ENCODE results near the gene FBXL3. TPM values are rescaled to one million over a fixed set of nuclear protein-coding genes. Genes with fewer than 3 reads are reported as not detected.
"Not testable (repeated sequence)": the region's sequence is repeated elsewhere in the genome, so short reads cannot be mapped to it uniquely, and the experiment has no call there.

FBXL3 gene
- total RNA-seq, 1 experiment from 2014 or later, result 22.0 TPM

DNA sequence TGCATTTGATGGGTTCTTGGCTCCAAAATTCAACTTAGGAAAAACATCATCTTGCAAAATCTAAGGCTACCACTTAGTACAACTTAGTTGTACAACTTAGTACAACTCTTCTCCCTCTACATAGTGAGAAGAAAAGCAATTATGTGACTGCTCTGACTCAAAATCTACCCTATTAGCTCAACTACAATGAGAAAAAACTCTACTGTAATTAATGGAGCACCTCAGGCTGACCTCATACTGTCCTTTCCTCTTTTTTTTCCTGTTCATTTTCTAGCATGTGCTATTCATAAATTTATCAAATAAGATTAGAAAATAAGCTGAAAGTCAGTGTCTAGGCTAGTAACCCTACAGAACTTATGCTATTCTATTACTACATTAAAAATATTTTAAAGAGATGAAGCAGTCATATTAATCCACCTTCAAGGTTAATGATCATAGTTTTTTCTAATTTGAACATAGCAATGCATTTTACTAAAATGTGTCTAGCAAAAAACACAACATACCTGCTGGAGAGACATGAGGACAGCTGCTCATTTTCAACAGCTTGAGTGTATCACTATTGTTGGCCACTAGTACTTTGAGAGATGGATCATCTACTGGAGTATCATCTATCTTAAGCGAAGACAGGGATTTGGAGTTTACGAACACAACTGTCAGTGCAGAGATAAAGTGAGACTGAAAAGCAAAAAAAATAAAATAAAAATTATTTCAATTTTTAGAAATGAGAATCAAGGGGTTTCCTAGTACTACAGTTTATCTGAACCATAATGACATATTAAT is 11.9 kb downstream of the FBXL3 start:
- H2AFZ ChIP-seq, result no peak overlapping the region
- no peak for TF ChIP-seq EZH2 (IDR thresholded peaks at IDR 0.05; ENCODE audit: low read depth)
- TF ChIP-seq, protein P1, sequence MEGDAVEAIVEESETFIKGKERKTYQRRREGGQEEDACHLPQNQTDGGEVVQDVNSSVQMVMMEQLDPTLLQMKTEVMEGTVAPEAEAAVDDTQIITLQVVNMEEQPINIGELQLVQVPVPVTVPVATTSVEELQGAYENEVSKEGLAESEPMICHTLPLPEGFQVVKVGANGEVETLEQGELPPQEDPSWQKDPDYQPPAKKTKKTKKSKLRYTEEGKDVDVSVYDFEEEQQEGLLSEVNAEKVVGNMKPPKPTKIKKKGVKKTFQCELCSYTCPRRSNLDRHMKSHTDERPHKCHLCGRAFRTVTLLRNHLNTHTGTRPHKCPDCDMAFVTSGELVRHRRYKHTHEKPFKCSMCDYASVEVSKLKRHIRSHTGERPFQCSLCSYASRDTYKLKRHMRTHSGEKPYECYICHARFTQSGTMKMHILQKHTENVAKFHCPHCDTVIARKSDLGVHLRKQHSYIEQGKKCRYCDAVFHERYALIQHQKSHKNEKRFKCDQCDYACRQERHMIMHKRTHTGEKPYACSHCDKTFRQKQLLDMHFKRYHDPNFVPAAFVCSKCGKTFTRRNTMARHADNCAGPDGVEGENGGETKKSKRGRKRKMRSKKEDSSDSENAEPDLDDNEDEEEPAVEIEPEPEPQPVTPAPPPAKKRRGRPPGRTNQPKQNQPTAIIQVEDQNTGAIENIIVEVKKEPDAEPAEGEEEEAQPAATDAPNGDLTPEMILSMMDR (conservative IDR thresholded peaks at IDR 0.05), result no peak
- H3K36me3 ChIP-seq (ENCODE audit: low read depth), result peaks cover 26% of the 10 kb centered on the region
- peaks cover 11% of the 10 kb centered on the region; the same call in 1 of the 2 replicates for H3K79me2 ChIP-seq (ENCODE audit: low read depth)
- ChIA-PET CTCF (no interaction called here), POLR2A (ENCODE audit: unreplicated experiment) (no interaction called here)
- H3F3A ChIP-seq (ENCODE audit: insufficient read depth, low read depth), result no peaks in the 10 kb centered on the region
- intact Hi-C loops (cut with micrococcal nuclease; ENCODE audit: unreplicated experiment), result loop anchor here (10.0 kb wide), 1 partner anchor 230 kb away; no protein-coding TSS in a partner anchor
- H3K9me2 ChIP-seq (ENCODE audit: insufficient read depth), result no peaks in the 10 kb centered on the region
- no peak for DNase-seq
- H3K9me3 ChIP-seq (ENCODE audit: insufficient read depth, low read depth), result no peaks in the 10 kb centered on the region
- no peaks in the 10 kb centered on the region for H3K4me1 ChIP-seq (replicated peaks; ENCODE audit: insufficient read depth)
- no peaks in the 10 kb centered on the region for H3K27me3 ChIP-seq (ENCODE audit: insufficient read depth, low read depth)
- H4K20me1 ChIP-seq (ENCODE audit: insufficient read depth), result peaks cover 27% of the 10 kb centered on the region
- no TSS peak for BruUV-seq (replicated peaks)
- H3K4me3 ChIP-seq, result no peak overlapping the region
- H3K4me2 ChIP-seq, result no peak overlapping the region
- no peak overlapping the region for H3K27ac ChIP-seq

DNA sequence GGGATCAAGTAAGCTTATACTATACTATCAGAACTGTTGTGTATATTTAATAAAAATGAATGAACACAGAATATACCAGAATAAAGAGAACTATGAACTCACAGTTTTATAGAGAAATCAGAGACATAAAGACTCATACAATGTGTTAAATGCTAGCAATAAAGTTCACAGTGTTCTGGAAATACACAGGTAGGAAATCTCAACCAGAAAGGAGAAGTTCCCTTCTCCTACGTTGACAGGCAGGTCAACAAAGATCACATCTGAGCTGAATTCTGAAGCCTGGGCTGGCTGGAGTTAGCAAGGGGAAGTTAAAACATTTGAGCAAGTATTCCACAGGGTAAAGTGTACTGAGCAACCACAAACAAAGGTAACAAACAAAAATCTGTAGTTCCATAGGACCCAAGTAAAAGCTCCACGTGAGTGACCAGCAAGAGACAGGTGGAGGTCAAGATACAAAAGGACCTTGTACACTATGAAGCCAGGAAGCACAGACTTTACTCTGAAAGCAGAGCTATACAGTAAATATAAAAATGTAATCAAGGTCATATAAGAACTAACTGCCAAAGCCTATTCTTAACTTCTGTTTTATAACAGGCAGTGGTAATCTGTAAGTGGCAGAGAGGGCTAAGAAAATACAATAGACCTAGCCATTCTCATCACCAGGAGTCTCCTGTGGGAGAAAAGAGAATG is 13.0 kb downstream of the FBXL3 start:
- intact Hi-C loops (cut with micrococcal nuclease; ENCODE audit: unreplicated experiment), result loop anchor here (10.0 kb wide), 1 partner anchor 231 kb away; no protein-coding TSS in a partner anchor
- no peak overlapping the region for H3K4me3 ChIP-seq
- no peaks in the 10 kb centered on the region for H3K4me1 ChIP-seq (replicated peaks; ENCODE audit: insufficient read depth)
- H3K79me2 ChIP-seq (ENCODE audit: low read depth), result peaks cover 7% of the 10 kb centered on the region; the same call in 1 of the 2 replicates
- BruUV-seq (replicated peaks), result no TSS peak
- H3K27me3 ChIP-seq (ENCODE audit: insufficient read depth, low read depth), result no peaks in the 10 kb centered on the region
- CTCF ChIA-PET, result no interaction called here
- DNase-seq, result no peak
- no peaks in the 10 kb centered on the region for H3K9me3 ChIP-seq (ENCODE audit: insufficient read depth, low read depth)
- H3K27ac ChIP-seq, result no peak overlapping the region
- TF ChIP-seq EZH2 (IDR thresholded peaks at IDR 0.05; ENCODE audit: low read depth), result no peak
- TF ChIP-seq, protein P1 (conservative IDR thresholded peaks at IDR 0.05), result no peak
- peaks cover 25% of the 10 kb centered on the region for H4K20me1 ChIP-seq (ENCODE audit: insufficient read depth)
- POLR2A ChIA-PET (ENCODE audit: unreplicated experiment), result no interaction called here
- H3K36me3 ChIP-seq (ENCODE audit: low read depth), result peaks cover 28% of the 10 kb centered on the region
- no peaks in the 10 kb centered on the region for H3K9me2 ChIP-seq (ENCODE audit: insufficient read depth)
- no peak overlapping the region for H2AFZ ChIP-seq
- no peak overlapping the region for H3K4me2 ChIP-seq
- no peaks in the 10 kb centered on the region for H3F3A ChIP-seq (ENCODE audit: insufficient read depth, low read depth)

DNA sequence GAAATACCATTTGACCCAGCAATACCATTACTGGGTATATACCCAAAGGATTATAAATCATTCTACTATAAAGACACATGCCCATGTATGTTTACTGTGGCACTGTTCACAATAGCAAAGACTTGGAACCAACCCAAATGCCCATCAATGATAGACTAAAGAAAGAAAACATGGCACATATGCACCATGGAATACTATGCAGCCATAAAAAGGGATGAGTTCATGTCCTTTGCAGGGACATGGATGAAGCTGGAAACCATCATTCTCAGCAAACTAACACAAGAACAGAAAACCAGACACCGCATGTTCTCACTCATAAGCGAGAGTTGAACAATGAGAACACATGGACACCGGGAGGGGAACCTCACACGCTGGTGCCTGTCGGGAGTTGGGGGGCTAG is 17.2 kb downstream of the FBXL3 start:
- BruUV-seq (replicated peaks); H3K9me3 ChIP-seq (ENCODE audit: insufficient read depth, low read depth); H3K9me2 ChIP-seq (ENCODE audit: insufficient read depth); H2AFZ ChIP-seq; H3K4me1 ChIP-seq (replicated peaks; ENCODE audit: insufficient read depth); H3K27me3 ChIP-seq (ENCODE audit: insufficient read depth, low read depth); CTCF ChIA-PET; DNase-seq; POLR2A ChIA-PET (ENCODE audit: unreplicated experiment); H3F3A ChIP-seq (ENCODE audit: insufficient read depth, low read depth); H3K79me2 ChIP-seq (ENCODE audit: low read depth); H3K4me2 ChIP-seq; H3K4me3 ChIP-seq; H3K27ac ChIP-seq: not testable (repeated sequence)
- Histone ChIP-seq H3K36me3 (ENCODE audit: low read depth) (peaks cover 20% of the 10 kb centered on the region), H4K20me1 (ENCODE audit: insufficient read depth) (peaks cover 29% of the 10 kb centered on the region)
- intact Hi-C loops (cut with micrococcal nuclease; ENCODE audit: unreplicated experiment), result loop anchor here (10.0 kb wide), 1 partner anchor 235 kb away; no protein-coding TSS in a partner anchor
